ENCODE results near the gene KCNK15.

DNA sequence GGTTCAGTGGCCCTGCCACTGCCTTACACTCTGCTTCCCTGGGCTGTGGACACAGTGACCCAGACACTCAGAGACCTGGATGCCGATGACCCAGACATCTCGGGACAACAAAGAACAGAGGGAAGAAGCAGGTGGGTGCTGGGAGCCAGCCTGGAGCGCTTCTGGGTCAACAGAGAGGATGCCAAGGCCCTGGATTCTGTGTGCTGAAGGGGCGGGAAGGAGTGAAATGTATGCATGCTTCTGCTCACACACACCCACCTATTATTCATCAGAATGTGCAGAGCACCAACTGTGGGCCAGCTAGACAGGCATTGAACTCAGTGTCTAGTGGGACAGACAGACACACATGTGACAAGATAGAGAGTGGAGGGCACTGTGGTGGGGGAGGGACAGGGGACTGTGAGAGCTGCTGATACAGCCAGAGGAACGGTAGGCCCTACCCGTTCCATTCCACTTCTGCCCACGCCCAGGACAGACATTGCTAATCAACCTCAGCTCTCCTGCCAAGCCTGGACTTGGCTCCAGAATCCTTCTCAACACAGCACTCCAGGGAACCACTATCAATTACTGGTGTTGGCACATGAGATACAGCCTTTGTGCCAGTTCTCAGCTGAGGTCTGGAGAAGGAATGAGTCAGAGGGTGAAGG, 20.2 kb downstream of the KCNK15 start:
- TF ChIP-seq POLR2A (IDR thresholded peaks at IDR 0.05; ENCODE audit: low read depth, low read length) (no peak), POLR2AphosphoS5 (IDR thresholded peaks at IDR 0.05; ENCODE audit: low read depth, low read length) (no peak), TAF1 (IDR thresholded peaks at IDR 0.05; ENCODE audit: borderline replicate concordance, low read depth, low read length) (no peak)

Measured in GM12892 (cell line).